Kidney epithelial cell (primary cell): ENCODE results near the gene MFSD6L. TPM values are rescaled to one million over a fixed set of nuclear protein-coding genes. Genes with fewer than 3 reads are reported as not detected.

Experiments used
- DNase-seq: peaks from one replicate; pipeline ENCODE4 v3.0.0-alpha.2; 2010; ENCODE audit warnings: low read depth
- H3K27me3 ChIP-seq: 2 replicates; pipeline ENCODE4 v1.6.0; 2011; ENCODE audit warnings: low read length; ENCODE audit not compliant: control insufficient read depth, insufficient read depth
- H3K36me3 ChIP-seq: 2 replicates; pipeline ENCODE4 v1.5.1; 2011; ENCODE audit warnings: low read length; ENCODE audit not compliant: control insufficient read depth, insufficient read depth
- H3K4me3 ChIP-seq: 2 replicates; pipeline ENCODE4 v1.5.1; 2011; ENCODE audit warnings: low read depth, mild to moderate bottlenecking, control low read depth, low read length
- total RNA-seq: library from RNA; depleted of rRNA; stranded (reverse); fragments of >200 nt; gene quantifications from 2 replicates; pipeline ENCODE4 v1.2.3, GENCODE V29; 2015
- TF ChIP-seq, protein P1 (sequence below): IDR thresholded peaks from 2 replicates; pipeline ENCODE4 v1.5.1; 2011; ENCODE audit warnings: mild to moderate bottlenecking, moderate library complexity, low read length, control low read depth, inconsistent platforms; ENCODE audit not compliant: insufficient read depth, poor library complexity, severe bottlenecking

MFSD6L gene
- total RNA-seq, 1 donor from 2014 or later, result 0.54 TPM

DNA sequence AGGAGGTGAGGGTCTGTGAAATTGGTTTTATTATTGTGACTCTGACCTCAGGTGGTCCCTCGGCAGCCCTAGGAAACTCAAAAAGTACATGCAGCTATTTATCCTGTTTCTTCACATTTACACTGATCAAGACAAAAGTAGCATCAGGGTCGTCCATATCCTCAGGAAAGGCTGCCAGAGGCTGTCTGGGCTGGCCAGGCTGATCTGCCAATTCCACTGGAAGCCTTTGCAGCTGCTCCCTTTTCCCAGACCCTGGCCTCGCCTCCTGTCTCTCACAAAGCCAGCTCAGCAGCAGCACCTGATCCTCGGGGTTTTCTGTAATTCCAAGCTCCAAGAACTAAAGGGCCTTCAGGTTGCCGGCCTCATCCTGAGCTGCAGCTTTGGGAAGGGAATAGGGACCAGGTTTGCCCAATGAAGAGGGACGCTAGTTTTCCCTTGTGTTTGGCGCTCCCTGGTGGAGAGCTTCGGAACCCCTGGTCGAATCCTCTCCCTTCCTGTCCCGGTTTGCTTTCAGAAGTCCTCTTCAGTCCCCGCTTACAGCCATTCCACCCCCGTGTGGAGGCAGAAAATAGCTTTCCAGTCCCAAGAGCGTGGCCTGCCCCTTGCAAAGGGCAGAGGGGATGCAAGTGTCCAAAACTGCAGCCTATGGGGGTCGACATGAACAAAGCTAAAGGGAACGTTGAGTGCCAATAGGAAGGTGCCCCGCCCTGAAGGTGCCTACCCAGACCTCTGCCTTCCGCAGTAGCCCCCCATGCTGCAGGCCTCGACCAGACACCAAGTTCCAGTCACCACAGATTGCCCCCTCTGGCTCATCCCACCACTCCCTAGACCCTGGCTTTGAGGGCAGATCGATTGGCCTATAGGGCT, 13.4 kb downstream of the MFSD6L start:
- Histone ChIP-seq H3K4me3 (no peak overlapping the region), H3K36me3 (no peaks in the 10 kb centered on the region), H3K27me3 (no peaks in the 10 kb centered on the region)
- TF ChIP-seq, protein P1, sequence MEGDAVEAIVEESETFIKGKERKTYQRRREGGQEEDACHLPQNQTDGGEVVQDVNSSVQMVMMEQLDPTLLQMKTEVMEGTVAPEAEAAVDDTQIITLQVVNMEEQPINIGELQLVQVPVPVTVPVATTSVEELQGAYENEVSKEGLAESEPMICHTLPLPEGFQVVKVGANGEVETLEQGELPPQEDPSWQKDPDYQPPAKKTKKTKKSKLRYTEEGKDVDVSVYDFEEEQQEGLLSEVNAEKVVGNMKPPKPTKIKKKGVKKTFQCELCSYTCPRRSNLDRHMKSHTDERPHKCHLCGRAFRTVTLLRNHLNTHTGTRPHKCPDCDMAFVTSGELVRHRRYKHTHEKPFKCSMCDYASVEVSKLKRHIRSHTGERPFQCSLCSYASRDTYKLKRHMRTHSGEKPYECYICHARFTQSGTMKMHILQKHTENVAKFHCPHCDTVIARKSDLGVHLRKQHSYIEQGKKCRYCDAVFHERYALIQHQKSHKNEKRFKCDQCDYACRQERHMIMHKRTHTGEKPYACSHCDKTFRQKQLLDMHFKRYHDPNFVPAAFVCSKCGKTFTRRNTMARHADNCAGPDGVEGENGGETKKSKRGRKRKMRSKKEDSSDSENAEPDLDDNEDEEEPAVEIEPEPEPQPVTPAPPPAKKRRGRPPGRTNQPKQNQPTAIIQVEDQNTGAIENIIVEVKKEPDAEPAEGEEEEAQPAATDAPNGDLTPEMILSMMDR, result peak; percentile 80
- DNase-seq, result no peak

DNA sequence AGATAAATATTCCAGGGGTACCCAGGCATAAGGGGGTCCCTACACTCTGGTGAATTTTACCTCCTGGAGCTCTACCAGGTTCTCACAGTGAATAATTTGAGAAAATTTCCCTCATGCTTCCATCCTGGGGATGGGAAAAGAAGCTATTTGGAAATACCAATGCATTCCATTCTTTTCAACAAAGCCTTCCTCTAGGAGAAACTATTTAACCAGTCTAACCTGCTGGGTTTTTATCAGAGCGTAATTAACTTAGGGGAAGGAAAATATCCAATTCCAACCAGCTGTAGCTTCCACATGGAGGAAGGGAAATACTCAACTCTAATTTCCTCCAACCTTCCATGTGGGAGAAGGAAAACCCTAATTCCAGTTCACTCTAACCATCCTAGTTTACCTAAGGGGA, 17.0 kb downstream of the MFSD6L start:
- Histone ChIP-seq H3K4me3 (no peak overlapping the region), H3K36me3 (no peaks in the 10 kb centered on the region), H3K27me3 (no peaks in the 10 kb centered on the region)
- no peak for DNase-seq
- TF ChIP-seq, protein P1, result no peak

DNA sequence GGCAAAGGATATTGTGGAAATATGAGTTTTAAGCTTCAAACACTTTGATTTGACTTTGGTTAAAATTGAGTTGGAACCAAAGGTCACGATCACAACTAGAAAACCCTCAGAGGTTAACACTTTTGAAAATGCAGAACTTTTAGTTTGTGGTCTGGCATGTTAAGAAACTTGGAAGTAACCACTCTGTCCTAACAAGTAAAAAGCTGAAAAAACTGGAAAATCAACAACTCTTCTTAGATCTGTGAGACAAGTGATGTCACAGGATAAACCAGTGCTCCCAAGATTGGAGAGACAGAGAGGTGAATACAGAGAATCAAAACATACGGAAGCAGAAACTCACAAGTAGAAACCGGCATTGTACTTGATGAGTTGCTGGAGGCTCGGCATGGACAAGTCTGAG, 17.4 kb downstream of the MFSD6L start:
- Histone ChIP-seq H3K27me3 (no peaks in the 10 kb centered on the region), H3K36me3 (no peaks in the 10 kb centered on the region), H3K4me3 (no peak overlapping the region)
- TF ChIP-seq, protein P1, result no peak
- no peak for DNase-seq

DNA sequence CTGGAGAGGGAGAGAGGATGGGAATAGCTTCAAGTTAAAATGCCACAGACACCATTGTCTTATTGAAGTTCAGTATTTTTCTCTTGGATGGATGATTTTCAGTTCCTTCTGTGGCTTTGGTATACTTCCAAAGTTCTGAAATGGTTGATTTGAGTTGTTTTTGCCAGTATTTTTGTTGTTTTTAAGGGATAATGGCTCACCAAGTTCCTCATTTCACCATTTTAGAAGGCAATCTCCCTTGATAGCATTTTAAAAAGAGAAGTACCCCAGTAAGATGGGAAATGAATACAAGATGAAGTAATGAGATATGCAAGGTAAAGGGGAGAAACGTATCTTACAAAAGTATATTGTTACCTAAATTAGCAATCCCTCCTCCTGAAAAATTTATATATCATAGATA, 22.3 kb downstream of the MFSD6L start:
- Histone ChIP-seq H3K27me3 (no peaks in the 10 kb centered on the region), H3K36me3 (no peaks in the 10 kb centered on the region), H3K4me3 (no peak overlapping the region)
- TF ChIP-seq, protein P1, result no peak
- no peak for DNase-seq

DNA sequence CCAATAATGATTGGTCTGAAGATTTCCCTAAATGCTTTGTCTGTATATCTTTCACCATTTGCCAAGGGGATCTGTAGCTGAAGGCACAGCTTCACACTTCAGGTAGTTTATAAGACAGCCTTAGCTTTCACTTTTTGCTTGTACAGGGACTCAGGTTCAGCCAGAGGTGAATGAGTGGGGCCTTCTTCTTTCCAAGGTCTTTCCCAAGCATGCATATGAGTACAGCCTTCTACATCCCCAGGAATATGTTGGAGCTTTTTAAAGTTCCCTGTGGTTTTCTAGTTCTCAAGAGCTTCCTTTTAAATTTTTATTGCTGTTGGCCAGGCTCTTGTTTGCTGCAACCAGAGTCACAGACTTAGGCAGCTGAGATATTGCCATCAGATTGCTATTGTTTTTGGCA, 22.9 kb downstream of the MFSD6L start:
- TF ChIP-seq, protein P1, result no peak
- Histone ChIP-seq H3K36me3 (no peaks in the 10 kb centered on the region), H3K27me3 (no peaks in the 10 kb centered on the region), H3K4me3 (no peak overlapping the region)
- DNase-seq, result no peak

DNA sequence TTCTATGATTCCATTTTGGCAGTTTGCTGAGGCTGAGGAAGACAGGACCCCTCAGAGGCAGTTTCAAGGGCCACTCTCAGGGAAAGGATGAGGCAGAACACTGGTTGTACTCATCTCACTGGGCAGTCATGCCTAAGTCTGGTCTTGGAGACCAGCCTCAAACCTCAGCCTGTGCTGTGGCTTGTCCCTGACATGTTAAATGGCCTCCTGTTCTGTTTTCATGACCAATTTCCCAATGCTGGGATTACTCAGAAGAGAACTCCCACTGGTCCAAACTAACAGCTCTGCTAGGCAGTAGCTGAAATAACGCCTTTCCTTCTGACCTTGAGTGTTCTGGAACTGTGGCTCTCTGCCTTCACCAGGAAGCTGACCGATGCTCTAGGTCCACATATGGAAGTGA, 32.4 kb downstream of the MFSD6L start:
- Histone ChIP-seq H3K27me3 (no peaks in the 10 kb centered on the region), H3K4me3 (no peak overlapping the region), H3K36me3 (no peaks in the 10 kb centered on the region)
- TF ChIP-seq, protein P1, result no peak
- no peak for DNase-seq
